ENCODE data around the gene LIPH.
"Not testable (repeated sequence)": the region's sequence is repeated elsewhere in the genome, so short reads cannot be mapped to it uniquely, and the experiment has no call there.

LIPH gene

DNA sequence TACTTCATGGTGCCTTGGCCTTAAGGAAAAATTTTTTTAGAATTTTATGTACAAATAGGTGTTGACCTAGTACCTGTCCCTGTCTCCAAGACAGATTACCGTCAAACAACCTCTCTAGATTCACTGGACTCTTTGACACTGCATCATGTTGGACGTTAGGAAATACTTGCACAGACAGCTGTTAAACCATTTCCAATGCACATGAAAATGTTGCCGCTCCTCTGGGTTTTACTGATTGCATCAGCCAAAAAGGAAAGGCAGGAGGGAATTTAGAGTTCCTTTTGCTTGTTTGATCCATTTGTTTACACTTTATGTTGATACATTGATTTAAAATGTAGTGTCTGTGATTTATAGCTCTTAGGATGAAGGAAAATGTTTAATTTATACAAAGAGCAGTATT lies 68.1 kb downstream of the LIPH start:
- no peak for DNase-seq

DNA sequence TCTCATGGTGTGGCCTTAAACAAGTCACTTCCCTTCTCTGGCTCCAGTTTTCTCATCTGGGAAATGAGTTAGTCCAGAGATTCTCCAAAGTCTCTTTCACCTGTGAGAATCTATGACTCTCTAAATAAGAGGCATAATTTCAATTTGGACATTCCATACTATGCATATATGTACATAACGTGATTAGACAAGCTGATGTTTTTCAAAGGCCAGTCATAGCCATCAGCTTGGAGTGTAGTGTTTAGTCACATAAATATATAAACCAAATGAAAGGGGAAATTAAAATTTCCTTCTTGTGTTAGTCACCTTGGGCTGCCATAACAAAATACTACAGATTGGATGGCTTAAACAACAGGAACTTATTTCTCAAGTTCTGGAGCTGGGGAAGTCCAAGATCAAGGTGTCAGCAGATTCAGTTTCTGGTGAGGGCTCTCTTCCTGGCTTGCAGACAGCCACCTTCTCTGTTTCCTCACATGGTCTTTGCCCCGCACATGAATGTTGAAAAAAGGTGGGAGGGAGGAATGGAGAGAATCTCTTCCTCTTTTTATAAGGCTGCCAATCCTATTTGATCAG lies 72.9 kb downstream of the LIPH start:
- no peak for DNase-seq

DNA sequence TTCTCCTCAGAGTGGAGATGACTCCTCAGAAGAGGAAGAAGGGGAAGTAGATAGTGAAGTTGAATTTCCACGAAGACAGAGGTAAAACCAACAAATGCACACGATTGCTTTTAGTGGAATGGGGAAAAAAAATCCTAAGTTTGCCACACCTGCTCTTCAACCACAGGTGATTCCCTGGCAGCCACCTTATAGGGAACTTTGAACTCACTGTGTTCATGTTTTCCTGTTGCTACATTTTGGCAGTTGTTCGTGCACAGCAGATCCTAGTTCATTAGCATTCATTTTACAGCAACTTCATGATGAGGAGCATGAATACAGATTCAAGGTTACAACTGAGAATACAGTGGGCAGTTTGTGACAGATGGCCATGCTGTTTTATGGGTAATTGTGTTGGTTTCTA lies 75.1 kb downstream of the LIPH start:
- no peak for DNase-seq

DNA sequence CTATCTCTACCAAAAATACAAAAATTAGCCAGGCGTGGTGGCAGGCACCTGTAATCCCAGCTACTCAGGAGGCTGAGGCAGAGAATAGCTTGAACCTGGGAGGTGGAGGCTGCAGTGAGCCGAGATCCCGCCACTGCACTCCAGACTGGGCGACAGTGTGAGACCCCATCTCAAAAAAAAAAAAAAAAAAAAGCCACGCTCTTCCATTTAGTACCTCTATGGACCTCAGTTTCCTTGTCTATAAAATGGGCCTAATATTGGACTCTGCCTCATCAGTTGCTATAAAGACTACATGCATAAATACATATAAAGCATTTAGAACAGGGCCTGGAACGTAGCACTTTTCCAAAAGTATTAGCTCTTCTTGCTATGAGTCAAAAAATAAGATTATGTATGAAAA lies 77.5 kb downstream of the LIPH start:
- DNase-seq, result not testable (repeated sequence)

DNA sequence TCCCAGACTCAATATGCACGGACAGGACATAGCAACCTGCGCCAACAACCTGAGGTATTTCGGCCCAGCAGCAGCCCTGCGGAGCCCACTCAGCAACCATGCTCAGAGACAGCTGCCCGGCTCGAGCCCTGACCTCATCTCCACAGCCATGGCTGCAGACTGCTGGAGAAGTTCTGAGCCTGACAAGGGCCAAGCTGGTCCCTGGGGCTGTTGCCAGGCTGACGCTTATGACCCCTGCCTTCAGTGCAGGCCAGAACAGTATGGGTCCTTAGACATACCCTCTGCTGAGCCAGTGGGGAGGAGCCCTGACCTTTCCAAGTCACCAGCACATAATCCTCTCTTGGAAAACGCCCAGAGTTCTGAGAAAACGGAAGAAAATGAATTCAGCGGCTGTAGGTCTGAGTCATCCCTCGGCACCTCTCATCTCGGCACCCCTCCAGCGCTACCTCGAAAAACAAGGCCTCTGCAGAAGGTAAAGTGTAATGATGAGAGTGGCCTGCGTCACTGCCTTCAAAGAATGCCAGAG lies 79.0 kb downstream of the LIPH start:
- no peak for DNase-seq

DNA sequence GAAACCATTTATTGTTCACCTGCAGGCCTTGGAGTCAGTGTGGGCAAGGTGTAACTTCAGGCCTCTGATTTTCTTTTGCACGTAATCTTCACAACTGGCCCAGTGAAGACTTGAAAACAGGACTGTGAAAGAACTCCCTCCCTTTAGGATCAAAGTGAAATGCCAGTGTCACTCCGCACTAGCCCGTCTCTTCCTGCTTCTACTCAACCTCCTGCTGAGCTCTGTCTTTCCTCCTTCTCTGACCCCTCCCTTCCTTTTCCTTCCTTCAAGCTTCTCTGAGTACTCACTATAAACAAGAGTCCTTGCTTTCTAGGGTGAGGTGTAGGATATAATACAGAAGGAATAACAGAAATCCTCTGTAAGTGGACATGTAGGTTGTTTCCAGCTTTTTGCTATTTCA lies 82.1 kb downstream of the LIPH start:
- DNase-seq, result no peak

DNA sequence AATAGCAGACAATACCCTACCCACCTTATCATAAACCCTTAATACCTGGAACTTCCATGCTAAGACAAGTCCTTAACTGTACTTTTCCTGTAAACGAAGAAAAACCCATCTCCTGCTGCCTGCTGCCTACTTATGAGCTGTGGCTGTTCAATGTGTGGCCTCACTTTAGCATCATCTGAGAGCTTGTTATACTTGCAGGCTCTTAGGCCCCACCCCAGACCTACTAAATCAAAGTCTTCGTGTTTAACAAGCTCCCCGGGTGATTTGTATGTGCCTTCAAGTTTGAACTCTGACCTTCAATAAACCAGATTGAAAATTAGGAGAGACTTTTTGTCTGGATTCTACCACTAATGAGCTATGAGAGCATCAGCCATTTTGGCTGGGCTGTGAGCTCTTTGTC lies 82.8 kb downstream of the LIPH start:
- DNase-seq, result no peak

DNA sequence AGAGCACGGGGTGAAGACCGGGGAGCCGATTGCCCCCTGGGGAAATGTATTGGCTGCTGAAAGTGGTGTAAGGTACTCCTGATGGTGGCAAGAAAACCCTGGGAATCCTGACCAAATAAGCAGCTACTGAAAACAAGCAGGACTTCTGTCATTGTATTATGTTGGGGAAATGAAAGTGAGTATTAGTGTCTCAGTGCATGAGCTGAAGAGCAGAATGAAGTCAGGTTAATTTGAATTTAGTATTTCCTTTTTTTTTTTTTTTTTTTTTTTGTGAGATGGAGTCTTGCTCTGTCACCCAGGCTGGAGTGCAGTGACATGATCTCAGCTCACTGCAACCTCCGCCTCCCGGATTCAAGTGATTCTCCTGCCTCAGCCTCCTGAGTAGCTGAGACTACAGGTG lies 86.3 kb downstream of the LIPH start:
- DNase-seq, result not testable (repeated sequence)

DNA sequence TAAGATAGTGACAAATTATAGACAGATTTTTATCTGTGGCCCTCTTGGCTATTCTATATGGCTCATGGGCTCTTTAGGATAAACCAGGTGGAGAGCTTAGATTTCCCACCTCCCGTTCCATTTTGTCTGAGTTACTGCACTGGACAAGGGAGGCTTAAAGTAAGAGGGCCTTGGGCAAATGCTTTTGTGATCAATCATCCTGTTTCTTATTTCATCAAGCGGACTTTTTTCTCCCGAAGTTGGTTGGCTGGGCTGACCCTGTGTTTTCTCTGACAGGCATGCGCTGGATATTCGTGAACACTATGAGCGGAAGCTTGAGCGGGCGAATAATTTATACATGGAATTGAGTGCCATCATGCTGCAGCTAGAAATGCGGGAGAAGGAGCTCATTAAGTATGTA lies 86.9 kb downstream of the LIPH start:
- no peak for DNase-seq

DNA sequence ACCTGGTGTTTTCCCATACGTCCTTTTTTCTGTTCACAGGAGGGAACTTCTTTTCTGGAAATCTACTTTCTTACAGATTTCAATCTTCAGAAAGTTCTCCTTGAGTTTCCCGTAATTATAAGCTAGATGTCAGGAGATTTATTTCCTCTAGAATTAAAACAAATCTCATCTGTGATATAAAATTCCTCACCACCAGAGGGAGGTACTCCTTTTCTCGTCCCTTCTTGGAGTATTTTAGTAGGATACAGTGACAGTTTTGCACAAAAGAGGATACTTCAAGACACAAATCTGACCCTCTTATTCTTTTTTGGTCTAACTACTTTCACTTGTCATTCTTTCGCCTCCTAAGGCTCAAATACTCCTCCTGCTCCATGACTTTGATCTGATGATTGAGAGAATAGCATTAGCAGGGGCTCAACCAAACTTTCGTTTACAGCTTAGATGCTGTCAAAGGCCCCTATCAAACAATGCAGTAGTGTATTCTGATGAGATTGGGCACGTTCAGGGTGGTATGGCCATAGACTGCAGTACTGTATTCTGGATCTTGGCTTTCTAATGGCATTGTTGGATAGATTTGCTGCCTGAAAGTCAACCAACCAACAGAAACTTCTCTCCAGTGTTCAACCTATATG lies 91.6 kb downstream of the LIPH start:
- no peak for DNase-seq

DNA sequence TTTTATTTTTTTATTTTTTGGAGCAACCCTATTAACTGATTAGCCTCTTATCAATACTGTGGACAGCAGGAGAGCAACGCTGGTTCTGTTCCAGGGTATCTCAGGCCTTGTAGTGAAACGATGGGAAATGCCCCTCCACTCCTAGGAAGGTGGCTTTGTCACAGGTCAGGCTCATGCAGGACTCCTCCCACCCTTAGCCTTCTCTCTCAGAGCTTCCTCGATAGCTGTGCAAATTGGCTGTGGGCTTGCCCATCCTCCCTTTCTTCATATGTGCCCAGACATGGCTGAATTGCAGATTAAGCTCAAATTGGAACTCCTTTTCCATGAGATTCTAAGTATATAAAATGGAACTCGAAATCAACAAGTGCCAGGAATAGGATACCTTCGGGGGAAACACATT lies 92.1 kb downstream of the LIPH start:
- DNase-seq, result no peak

DNA sequence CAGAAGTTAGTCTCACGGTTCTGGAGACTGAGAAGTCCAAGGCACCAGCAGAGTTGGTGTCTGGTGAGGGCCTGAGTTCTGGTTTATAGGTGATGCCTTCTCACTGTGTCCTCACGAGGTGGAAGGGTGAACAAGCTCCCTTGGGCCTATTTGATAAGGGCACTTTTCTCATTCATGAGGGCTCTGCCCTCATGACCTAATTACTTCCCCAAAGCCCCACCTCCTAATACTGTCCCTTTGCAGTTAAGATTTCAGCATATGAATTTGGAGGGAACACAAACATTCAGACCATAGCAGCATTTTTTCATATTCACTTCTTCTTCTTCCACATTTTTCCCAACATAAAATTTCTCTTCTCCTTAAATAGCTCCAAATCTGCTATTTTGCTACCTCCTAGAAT lies 95.0 kb downstream of the LIPH start:
- DNase-seq, result no peak

All from NCI-H1092 (cell line).